HepG2 (cell line): ENCODE measurements around the gene SC5D. TPM values are rescaled to one million over a fixed set of nuclear protein-coding genes. Genes with fewer than 3 reads are reported as not detected.
A peak's percentile ranks its signal among the peaks of the same experiment; 100 is the strongest.

Experiments used
- BCLAF1 ChIP-seq: fragments of 450-650 bp; IDR thresholded peaks from 2 replicates; pipeline ENCODE4 v1.6.1; 2017; ENCODE audit warnings: mild to moderate bottlenecking
- DMAP1 ChIP-seq: IDR thresholded peaks from 2 replicates; pipeline ENCODE4 v1.6.1; 2016
- ETV6 ChIP-seq: sonication (generic); formaldehyde crosslinking; conservative IDR thresholded peaks from 2 replicates; pipeline ENCODE4 v1.4.0; 2020; ENCODE audit warnings: missing genetic modification reagents
- GFI1 ChIP-seq: sonication (generic); formaldehyde crosslinking; IDR thresholded peaks from 2 replicates; pipeline ENCODE4 v1.5.0; 2020; ENCODE audit warnings: missing genetic modification reagents, mild to moderate bottlenecking, borderline replicate concordance
- MEF2D ChIP-seq: sonication (generic); formaldehyde crosslinking; IDR thresholded peaks from 2 replicates; pipeline ENCODE4 v1.5.1; 2020; ENCODE audit warnings: mild to moderate bottlenecking, missing genetic modification reagents
- MIER3 ChIP-seq: IDR thresholded peaks from 2 replicates; pipeline ENCODE4 v1.6.1; 2016; ENCODE audit warnings: missing compliant biosample characterization, borderline replicate concordance
- NR2F2 ChIP-seq: IDR thresholded peaks from 2 replicates; pipeline ENCODE4 v1.6.1; 2012; ENCODE audit warnings: low read depth, inconsistent platforms, borderline replicate concordance
- REPIN1 ChIP-seq: sonication (generic); formaldehyde crosslinking; IDR thresholded peaks from 2 replicates; pipeline ENCODE4 v1.8.0; 2022; ENCODE audit warnings: missing genetic modification reagents, low read depth, mild to moderate bottlenecking, borderline replicate concordance
- ZBTB49 ChIP-seq: sonication (generic); formaldehyde crosslinking; IDR thresholded peaks from 2 replicates; pipeline ENCODE4 v1.4.0; 2020; ENCODE audit warnings: missing genetic modification reagents, borderline replicate concordance
- ZFY ChIP-seq: sonication (generic); formaldehyde crosslinking; IDR thresholded peaks from 2 replicates; pipeline ENCODE4 v1.4.0; 2020; ENCODE audit warnings: missing genetic modification reagents
- ZNF138 ChIP-seq: sonication (generic); formaldehyde crosslinking; IDR thresholded peaks from 2 replicates; pipeline ENCODE4 v1.5.0; 2020; ENCODE audit warnings: mild to moderate bottlenecking, low read depth, missing genetic modification reagents
- ZNF263 ChIP-seq: sonication (generic); formaldehyde crosslinking; IDR thresholded peaks from 2 replicates; pipeline ENCODE4 v1.4.0; 2020; ENCODE audit warnings: missing genetic modification reagents
- ZNF513 ChIP-seq: sonication (generic); formaldehyde crosslinking; conservative IDR thresholded peaks from 2 replicates; pipeline ENCODE4 v1.5.0; 2020; ENCODE audit warnings: missing genetic modification reagents
- ZNF629 ChIP-seq: sonication (generic); formaldehyde crosslinking; conservative IDR thresholded peaks from 2 replicates; pipeline ENCODE4 v1.5.0; 2020; ENCODE audit warnings: missing genetic modification reagents
- ZNF775 ChIP-seq: sonication (generic); formaldehyde crosslinking; IDR thresholded peaks from 2 replicates; pipeline ENCODE4 v1.4.0; 2020; ENCODE audit warnings: missing genetic modification reagents, mild to moderate bottlenecking, moderate library complexity, borderline replicate concordance
- ZNF780A ChIP-seq: sonication (generic); formaldehyde crosslinking; IDR thresholded peaks from 2 replicates; pipeline ENCODE4 v1.8.0; 2022; ENCODE audit warnings: mild to moderate bottlenecking, missing genetic modification reagents, moderate library complexity
- polyA plus RNA-seq, 8 experiments: library from polyadenylated mRNA; depleted of rRNA in 3 of 8; stranded (reverse) in 7 of 8; unstranded in 1 of 8; fragments of >200 nt; fragmentation: Illumina TruSeq in 4 of 8; extraction: Trizol in 4 of 8; gene quantifications; 2 replicates each; pipeline versions ENCODE4 v1.2.1 to v1.2.3, GENCODE V29; 2011 to 2016; ENCODE audit warnings: low read depth in 4 of 8, missing spikeins in 1 of 8, mixed read lengths in 1 of 8; ENCODE audit not compliant: insufficient read depth in 1 of 8
- total RNA-seq, 5 experiments: library from RNA; depleted of rRNA; stranded (reverse); fragments of >200 nt; fragmentation: Illumina TruSeq; extraction: Trizol; gene quantifications; 2 replicates each; pipeline ENCODE4 v1.2.3, GENCODE V29; 2016; ENCODE audit warnings: low read depth in 1 of 5
- TF ChIP-seq, protein P1 (sequence below): sonication (generic); formaldehyde crosslinking; IDR thresholded peaks from 2 replicates; pipeline ENCODE4 v1.5.0; 2020; ENCODE audit warnings: mild to moderate bottlenecking, missing genetic modification reagents, borderline replicate concordance
- TF ChIP-seq, protein P2 (sequence below): sonication (generic); formaldehyde crosslinking; IDR thresholded peaks from 2 replicates; pipeline ENCODE4 v1.8.1; 2023; ENCODE audit warnings: mild to moderate bottlenecking, missing genetic modification reagents, borderline replicate concordance
- TF ChIP-seq, protein P3 (sequence below): sonication (generic); formaldehyde crosslinking; IDR thresholded peaks from 2 replicates; pipeline ENCODE4 v1.9.0; 2022; ENCODE audit warnings: missing genetic modification reagents, mild to moderate bottlenecking, borderline replicate concordance

SC5D gene
- total and polyA plus RNA-seq, 2 of the 13 experiments (the other 11 are each of a cell fraction or from before 2014, with no cell fraction given): 84.4 to 155 TPM

DNA sequence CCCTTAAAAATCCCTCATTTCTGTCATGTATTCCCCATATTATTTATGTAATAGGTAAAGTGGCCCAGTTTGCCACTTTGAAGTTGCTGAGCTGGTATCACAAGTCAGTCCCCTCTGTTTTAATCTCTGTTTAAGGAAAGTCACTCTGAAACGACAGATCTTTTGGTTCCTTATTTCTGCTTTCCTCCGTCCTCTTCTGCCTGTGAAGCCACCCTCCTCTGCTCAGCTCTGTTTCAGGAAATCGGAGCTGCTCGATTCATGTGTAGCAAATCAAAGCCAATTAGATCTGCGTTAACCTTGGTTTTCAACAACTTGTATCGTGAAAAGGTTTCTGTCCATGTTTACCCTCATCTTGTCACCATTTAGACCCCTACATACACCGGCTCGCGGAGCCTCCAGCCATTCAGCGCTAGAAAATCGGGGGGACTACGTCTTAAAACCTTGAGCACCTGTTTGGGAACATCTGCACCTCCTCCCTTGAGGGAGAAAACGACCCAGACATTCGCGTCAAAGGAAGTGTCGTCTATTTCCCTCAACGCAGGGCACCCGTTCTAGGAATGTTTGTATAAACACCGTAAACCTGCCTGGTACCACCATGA lies 576 bp upstream of the SC5D start (continued):
- TF ChIP-seq ZBTB49 (CRISPR knock-in tag) (no peak), ZNF775 (no peak), ZNF629 (CRISPR knock-in tag) (no peak), GFI1 (CRISPR knock-in tag) (0 out of 2 replicates have a peak, but pooled peaks have one; percentile 51), MIER3 (CRISPR knock-in tag) (no peak), DMAP1 (CRISPR knock-in tag) (no peak), ZFY (no peak), REPIN1 (CRISPR knock-in tag) (0 out of 2 replicates have a peak, but pooled peaks have one; percentile 8), MEF2D (CRISPR knock-in tag) (no peak), ZNF513 (CRISPR knock-in tag) (no peak), ZNF138 (CRISPR knock-in tag) (no peak), BCLAF1 (no peak), NR2F2 (no peak), ETV6 (CRISPR knock-in tag) (no peak), ZNF263 (CRISPR knock-in tag) (no peak), ZNF780A (CRISPR knock-in tag) (no peak)
- TF ChIP-seq, protein P1, sequence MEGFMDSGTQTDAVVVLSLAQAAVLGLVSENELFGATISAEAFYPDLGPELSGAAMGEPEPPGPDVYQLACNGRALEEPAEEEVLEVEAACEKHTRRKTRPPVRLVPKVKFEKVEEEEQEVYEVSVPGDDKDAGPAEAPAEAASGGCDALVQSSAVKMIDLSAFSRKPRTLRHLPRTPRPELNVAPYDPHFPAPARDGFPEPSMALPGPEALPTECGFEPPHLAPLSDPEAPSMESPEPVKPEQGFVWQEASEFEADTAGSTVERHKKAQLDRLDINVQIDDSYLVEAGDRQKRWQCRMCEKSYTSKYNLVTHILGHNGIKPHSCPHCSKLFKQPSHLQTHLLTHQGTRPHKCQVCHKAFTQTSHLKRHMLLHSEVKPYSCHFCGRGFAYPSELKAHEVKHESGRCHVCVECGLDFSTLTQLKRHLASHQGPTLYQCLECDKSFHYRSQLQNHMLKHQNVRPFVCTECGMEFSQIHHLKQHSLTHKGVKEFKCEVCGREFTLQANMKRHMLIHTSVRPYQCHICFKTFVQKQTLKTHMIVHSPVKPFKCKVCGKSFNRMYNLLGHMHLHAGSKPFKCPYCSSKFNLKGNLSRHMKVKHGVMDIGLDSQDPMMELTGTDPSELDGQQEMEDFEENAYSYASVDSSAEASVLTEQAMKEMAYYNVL: no peak
- TF ChIP-seq, protein P2, sequence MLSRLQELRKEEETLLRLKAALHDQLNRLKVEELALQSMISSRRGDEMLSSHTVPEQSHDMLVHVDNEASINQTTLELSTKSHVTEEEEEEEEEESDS: peak; percentile 67; the same call in 1 of the 2 replicates
- TF ChIP-seq, protein P3, sequence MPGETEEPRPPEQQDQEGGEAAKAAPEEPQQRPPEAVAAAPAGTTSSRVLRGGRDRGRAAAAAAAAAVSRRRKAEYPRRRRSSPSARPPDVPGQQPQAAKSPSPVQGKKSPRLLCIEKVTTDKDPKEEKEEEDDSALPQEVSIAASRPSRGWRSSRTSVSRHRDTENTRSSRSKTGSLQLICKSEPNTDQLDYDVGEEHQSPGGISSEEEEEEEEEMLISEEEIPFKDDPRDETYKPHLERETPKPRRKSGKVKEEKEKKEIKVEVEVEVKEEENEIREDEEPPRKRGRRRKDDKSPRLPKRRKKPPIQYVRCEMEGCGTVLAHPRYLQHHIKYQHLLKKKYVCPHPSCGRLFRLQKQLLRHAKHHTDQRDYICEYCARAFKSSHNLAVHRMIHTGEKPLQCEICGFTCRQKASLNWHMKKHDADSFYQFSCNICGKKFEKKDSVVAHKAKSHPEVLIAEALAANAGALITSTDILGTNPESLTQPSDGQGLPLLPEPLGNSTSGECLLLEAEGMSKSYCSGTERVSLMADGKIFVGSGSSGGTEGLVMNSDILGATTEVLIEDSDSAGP: no peak
